Measurements from ENCODE around the gene CAPZA3.

Gene CAPZA3

DNA sequence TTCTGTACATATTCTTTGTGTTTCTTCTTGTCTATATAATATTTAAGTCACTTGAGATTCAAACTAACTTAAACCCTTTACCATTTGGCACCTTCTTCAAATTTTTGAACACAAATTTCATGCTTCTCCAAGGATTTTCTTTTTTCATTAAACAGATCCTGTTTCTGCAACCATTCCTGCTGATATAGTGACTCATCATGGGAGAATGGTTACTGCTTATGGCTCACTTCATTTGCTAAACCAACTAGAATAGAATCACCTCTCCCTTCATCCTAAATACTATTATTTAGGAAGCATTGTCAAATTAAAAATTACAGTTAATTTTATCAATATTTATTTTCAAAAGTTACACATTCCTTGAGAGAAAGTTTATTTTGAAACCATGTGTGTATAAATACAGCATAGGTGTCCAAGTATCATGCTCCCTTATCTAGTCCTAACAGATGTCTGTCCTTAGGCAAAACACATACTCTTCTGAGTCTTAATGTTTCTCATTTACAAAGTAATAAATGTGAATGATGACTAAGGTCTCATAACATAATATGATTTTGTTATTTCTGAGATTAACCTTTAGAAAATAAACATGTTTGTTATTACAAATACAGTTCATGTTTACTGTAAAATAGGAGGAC lies 40.8 kb upstream of the CAPZA3 start:
- no peak overlapping the region for H3K9ac ChIP-seq (ENCODE audit: low read length)
- H2AFZ ChIP-seq (ENCODE audit: low read length) = no peak overlapping the region
- H3K9me2 ChIP-seq (ENCODE audit: low read depth, low read length) = no peaks in the 10 kb centered on the region
- H3K27ac ChIP-seq (ENCODE audit: low read depth, low read length, poor library complexity, severe bottlenecking) = no peak overlapping the region
- H3K4me1 ChIP-seq (ENCODE audit: insufficient read depth, low read length, severe bottlenecking) = no peaks in the 10 kb centered on the region
- no peaks in the 10 kb centered on the region for H3K79me2 ChIP-seq (ENCODE audit: insufficient read depth, low read length)
- H3K27me3 ChIP-seq (ENCODE audit: insufficient read depth, low read length) = no peaks in the 10 kb centered on the region
- H3K9me3 ChIP-seq (ENCODE audit: low read length) = no peaks in the 10 kb centered on the region
- H3K4me3 ChIP-seq (ENCODE audit: low read depth, low read length, poor library complexity, severe bottlenecking) = no peak overlapping the region
- H3K4me2 ChIP-seq (ENCODE audit: low read length) = no peak overlapping the region
- H4K20me1 ChIP-seq (ENCODE audit: insufficient read depth, low read length) = no peaks in the 10 kb centered on the region
- H3F3A ChIP-seq (ENCODE audit: insufficient read depth, low read length) = no peaks in the 10 kb centered on the region
- TF ChIP-seq EZH2 (IDR thresholded peaks at IDR 0.05; ENCODE audit: borderline replicate concordance, low read length) = no peak
- no peak for TF ChIP-seq CTCF (IDR thresholded peaks at IDR 0.05; ENCODE audit: low read length)
- H3K36me3 ChIP-seq (ENCODE audit: insufficient read depth, low read length) = no peaks in the 10 kb centered on the region

GRCh38 chr12:18700271-18700670 lies 37.6 kb upstream of the CAPZA3 start:
- no peaks in the 10 kb centered on the region for H4K20me1 ChIP-seq (ENCODE audit: insufficient read depth, low read length)
- no peak overlapping the region for H2AFZ ChIP-seq (ENCODE audit: low read length)
- H3K36me3 ChIP-seq (ENCODE audit: insufficient read depth, low read length) = no peaks in the 10 kb centered on the region
- no peaks in the 10 kb centered on the region for H3K9me2 ChIP-seq (ENCODE audit: low read depth, low read length)
- no peaks in the 10 kb centered on the region for H3K79me2 ChIP-seq (ENCODE audit: insufficient read depth, low read length)
- H3F3A ChIP-seq (ENCODE audit: insufficient read depth, low read length) = no peaks in the 10 kb centered on the region
- H3K4me2 ChIP-seq (ENCODE audit: low read length) = no peak overlapping the region
- H3K4me3 ChIP-seq (ENCODE audit: low read depth, low read length, poor library complexity, severe bottlenecking) = no peak overlapping the region
- no peak for TF ChIP-seq EZH2 (IDR thresholded peaks at IDR 0.05; ENCODE audit: borderline replicate concordance, low read length)
- TF ChIP-seq CTCF (IDR thresholded peaks at IDR 0.05; ENCODE audit: low read length) = no peak
- H3K27ac ChIP-seq (ENCODE audit: low read depth, low read length, poor library complexity, severe bottlenecking) = no peak overlapping the region
- no peak overlapping the region for H3K9ac ChIP-seq (ENCODE audit: low read length)
- H3K4me1 ChIP-seq (ENCODE audit: insufficient read depth, low read length, severe bottlenecking) = no peaks in the 10 kb centered on the region
- H3K27me3 ChIP-seq (ENCODE audit: insufficient read depth, low read length) = no peaks in the 10 kb centered on the region
- no peaks in the 10 kb centered on the region for H3K9me3 ChIP-seq (ENCODE audit: low read length)

DNA sequence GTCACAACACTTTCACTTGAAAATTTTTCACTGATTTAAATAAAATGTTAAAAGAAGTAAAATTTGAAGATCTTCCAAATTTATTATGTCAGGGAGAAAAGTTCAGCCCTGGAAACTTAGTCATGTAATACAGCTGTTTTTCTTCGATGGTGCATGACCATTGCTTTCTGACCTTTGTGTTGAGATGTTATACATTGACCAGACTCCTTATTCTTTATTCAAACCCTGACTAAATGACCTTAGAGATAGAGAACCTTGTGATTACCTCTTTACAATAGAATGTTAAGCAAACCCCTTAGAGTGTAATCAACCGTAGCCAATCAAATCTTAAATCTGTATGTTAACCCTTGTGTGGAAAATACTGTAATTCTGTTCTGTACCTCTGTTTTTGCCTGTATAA lies 34.6 kb upstream of the CAPZA3 start:
- Histone ChIP-seq H3K36me3 (ENCODE audit: insufficient read depth, low read length) (no peaks in the 10 kb centered on the region), H3K27me3 (ENCODE audit: insufficient read depth, low read length) (no peaks in the 10 kb centered on the region), H3K4me2 (ENCODE audit: low read length) (no peak overlapping the region), H3K27ac (ENCODE audit: low read depth, low read length, poor library complexity, severe bottlenecking) (no peak overlapping the region), H3F3A (ENCODE audit: insufficient read depth, low read length) (no peaks in the 10 kb centered on the region), H3K4me1 (ENCODE audit: insufficient read depth, low read length, severe bottlenecking) (no peaks in the 10 kb centered on the region), H3K9me2 (ENCODE audit: low read depth, low read length) (no peaks in the 10 kb centered on the region), H3K79me2 (ENCODE audit: insufficient read depth, low read length) (no peaks in the 10 kb centered on the region), H2AFZ (ENCODE audit: low read length) (no peak overlapping the region), H4K20me1 (ENCODE audit: insufficient read depth, low read length) (no peaks in the 10 kb centered on the region), H3K4me3 (ENCODE audit: low read depth, low read length, poor library complexity, severe bottlenecking) (no peak overlapping the region), H3K9ac (ENCODE audit: low read length) (no peak overlapping the region), H3K9me3 (ENCODE audit: low read length) (no peaks in the 10 kb centered on the region)
- no peak for TF ChIP-seq EZH2 (IDR thresholded peaks at IDR 0.05; ENCODE audit: borderline replicate concordance, low read length)
- no peak for TF ChIP-seq CTCF (IDR thresholded peaks at IDR 0.05; ENCODE audit: low read length)
